Fibroblast of skin of back (primary cell): ENCODE data around the gene CD63.

Source experiments
- DNase-seq: peaks from one replicate; pipeline ENCODE4 v3.0.0-alpha.2; 2013

The CD63 gene

DNA sequence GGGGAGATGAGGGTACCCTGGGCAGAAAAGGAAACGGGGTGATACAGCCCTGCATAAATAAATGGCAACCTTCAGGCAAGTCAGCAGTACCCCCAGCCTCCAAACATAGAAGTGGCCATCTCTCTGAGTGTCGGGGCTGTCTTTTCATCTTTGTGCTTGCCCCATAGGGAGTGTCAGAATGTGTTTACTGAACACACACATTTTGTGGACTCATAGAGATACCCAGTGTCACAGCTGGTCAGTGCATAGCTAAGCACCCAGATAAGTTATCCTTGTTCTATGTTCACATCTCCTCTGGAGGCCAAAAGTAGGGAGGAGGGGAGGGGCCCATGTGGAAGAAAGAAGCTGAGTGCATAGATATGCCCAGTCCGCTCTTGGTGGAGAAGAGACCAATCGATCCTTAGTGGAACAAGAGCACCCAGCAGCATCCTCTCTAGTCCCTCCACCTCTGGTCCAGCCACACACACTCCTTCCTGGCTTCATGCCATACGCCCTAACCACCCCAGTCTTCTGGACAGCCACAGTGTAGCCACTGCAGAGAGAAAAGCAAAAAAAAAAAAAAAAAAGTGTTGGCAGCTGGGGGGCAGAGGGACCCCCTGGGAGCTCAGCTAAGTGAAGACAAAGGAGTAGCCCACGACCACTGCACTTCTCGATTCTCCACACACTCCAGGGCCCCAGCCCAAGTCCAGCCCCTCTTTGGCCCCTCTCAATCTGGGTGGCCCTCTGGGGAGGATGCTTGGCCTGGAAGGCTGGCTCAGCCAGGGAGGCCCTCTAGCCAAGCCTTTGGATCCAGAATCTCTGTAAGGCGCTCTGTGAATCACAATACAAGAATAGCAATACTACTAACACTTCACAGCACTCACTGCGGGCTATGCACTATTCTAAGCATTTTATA is 23.7 kb downstream of the CD63 start:
- DNase-seq, result no peak

- no peak for DNase-seq
Observed at GRCh38 chr12:55703901-55704761, 24.7 kb downstream of the CD63 start.

GRCh38 chr12:55703288-55703687 is 25.5 kb downstream of the CD63 start:
- no peak for DNase-seq

- DNase-seq, result no peak
Observed at GRCh38 chr12:55702861-55703260, 25.9 kb downstream of the CD63 start.

GRCh38 chr12:55700255-55701018 is 28.4 kb downstream of the CD63 start:
- DNase-seq, result no peak

- DNase-seq, result no peak
Observed at GRCh38 chr12:55699471-55700055, 29.2 kb downstream of the CD63 start.

- DNase-seq, result no peak
Observed at GRCh38 chr12:55698965-55699364, 29.8 kb downstream of the CD63 start.

- no peak for DNase-seq
Observed at GRCh38 chr12:55698241-55698955, 30.4 kb downstream of the CD63 start.

DNA sequence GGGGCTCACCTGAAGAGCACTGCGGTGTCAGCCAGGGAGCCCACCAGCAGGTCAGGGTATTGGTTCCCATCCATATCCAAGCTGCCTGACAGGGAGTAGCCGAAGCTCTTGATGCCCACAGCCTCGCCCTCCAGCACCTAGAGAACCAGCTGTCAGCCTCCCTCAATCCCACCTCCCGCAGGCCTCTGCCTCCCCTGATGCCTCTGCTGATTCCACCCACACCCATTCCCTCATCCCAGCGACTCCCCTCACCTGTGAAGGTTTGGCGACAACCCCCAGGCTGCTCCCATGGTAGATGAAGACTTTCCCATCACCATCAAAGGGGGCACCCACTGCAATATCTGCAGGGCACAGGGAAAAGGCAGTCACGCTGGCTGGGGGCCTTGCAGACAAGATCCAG is 31.1 kb downstream of the CD63 start:
- no peak for DNase-seq

DNA sequence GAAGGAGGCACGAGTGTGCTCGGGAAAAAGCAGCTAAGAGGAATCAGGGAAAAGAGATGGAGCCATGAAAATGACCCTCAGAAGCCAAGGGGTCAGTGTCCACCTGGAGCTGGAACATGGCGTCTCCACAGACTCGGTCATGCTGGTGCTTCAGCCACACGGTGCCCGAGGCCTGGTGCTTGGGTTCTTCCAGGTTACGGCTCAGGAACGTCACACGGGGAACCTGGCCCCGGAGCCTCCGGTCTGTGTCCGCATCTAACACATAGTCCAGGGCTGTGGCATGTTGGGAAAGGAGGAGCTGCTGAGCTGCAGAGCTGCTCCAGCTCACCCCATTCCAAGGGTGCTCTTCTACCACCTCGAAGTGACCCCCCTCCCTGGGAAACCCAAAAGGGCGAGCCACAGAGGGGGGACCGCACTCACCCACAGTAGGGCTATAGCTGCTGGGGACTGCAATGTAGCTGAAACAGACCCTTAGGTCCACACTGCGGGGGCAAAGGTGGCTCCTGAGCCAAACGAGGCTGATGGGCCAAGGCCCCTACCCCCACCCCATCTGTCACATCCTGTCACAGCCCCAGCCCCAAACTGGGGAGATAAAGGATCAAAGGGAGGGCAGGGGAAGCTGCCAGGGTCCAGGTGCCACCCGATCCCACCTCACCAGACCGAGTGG is 31.9 kb downstream of the CD63 start:
- no peak for DNase-seq

DNA sequence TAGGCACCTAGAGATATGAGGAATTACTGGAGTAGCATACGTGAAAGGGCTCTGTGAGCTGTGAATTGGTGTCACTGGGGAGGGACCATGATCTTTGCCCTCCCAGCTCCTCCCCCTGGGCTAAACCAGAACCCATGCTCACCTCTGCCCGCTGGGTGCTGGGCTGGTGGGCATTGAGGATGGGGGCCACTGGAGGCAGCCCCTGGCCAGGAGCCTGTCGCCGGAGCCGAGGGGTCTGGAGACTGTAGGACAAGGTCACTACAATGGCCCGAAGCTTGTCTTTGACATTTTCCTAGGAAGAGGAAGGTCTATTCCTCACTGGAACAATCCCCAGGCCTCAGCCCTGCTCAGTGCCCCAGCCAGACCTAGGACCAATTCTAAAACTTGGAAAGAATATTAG is 32.7 kb downstream of the CD63 start:
- no peak for DNase-seq

DNA sequence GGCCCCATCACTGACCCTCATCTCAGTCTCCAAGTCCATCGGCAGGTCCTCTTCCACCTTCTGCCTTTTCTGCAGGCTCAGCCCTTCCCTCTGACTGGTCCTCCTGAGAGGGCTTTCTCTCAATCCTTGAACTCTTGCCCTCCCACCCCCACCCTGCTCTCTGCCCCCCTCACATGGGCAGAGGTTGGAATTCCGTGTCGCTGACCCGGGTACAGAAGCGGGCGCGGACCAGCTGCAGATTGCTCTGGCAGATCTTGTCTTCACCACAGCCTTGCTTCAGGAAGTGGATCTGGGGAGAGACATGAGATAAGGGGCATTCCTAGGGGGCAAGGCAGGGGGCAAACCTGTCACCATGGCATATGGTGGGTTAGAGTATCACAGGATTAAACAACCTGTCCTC is 33.5 kb downstream of the CD63 start:
- no peak for DNase-seq

- DNase-seq, result no peak
Observed at GRCh38 chr12:55694651-55695050, 34.2 kb downstream of the CD63 start.

DNA sequence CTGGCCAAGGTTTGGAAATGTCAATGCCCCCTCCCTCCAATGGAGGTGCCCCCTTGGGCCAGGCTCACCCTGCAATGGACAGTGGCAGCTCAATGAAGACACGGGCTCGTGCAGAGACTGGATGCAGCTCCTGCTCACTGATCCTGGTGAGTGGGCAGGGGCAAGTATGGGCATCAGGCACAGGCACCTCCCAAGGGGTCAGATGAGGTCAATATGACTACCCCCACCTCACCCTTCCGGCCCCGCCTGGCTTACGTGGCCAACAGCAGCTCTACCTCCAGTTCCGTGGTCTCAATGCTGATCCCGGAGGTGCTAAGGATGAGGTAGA is 34.7 kb downstream of the CD63 start:
- no peak for DNase-seq

DNA sequence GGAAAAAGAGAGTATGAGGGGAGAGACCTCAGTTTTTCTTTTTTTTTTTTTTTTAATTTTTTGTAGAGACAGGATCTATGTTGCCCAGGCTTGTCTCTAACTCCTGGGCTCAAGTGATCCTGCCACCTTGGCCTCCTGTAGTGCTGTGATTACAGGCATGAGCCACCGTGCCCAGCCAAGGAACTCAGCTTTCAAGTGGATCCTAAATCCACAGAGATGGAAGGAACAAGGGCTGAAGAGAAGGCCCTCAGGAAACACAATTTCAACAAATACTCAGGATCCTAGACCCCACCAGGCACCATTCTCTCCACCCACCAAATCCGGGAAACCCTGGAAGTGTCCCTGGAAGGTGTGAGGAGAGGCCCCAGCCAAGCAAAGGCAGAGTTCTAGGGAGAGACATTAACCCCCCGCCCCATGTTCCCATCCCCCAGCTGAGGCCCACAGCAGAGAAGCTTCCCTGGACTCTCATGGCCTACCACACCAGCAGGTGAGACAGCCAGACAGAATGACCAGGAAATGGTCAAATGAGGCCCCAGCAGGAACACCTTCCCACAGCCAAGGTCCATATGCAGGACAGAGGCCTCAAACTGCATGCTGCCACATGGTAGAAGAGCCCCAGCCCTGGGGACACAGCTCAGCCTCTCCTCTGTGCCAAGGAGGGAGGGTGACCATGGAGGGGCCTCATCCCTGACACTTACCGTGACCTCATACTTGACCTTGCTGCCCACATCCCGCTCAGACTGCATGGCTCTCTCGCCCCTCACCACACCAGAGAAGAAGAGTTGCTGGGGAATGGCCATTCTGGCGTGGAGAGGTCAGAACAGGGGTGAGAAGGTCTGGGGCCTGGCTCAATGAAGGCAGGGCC is 35.3 kb downstream of the CD63 start:
- no peak for DNase-seq

DNA sequence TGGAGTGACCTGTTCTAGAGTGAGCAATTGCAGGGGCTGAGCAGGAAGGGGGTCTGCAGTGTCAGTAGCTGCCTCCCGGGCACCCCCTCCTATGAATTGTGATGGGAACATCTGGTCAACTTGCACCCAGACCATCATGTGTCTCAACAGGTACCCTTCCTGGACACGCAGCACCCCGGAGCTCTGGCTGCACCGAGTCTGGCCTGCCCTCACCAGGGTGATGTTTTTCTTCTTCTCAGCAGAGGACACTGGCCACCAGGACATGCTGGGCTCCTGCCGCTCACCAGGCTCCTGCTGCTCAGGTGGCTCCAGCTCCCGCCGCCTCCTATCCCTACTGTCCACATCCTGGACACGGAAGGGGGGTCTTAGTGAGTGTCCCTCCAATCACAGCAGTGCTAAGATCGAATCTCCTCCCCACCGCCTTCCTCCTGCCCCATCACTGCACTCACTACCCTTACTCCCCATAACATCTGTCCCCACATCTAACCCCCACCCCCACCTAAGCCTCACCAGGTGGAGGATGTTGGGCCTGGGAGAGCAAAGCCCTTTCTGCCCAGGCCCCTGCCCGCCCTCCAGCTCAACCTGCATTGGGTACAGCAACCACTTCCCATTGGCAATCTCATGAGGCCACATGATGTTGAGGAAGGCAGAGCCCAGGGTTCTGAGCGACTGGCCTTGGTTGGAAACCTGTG is 36.0 kb downstream of the CD63 start:
- DNase-seq, result no peak

GRCh38 chr12:55688716-55689655 is 39.8 kb downstream of the CD63 start:
- no peak for DNase-seq

DNA sequence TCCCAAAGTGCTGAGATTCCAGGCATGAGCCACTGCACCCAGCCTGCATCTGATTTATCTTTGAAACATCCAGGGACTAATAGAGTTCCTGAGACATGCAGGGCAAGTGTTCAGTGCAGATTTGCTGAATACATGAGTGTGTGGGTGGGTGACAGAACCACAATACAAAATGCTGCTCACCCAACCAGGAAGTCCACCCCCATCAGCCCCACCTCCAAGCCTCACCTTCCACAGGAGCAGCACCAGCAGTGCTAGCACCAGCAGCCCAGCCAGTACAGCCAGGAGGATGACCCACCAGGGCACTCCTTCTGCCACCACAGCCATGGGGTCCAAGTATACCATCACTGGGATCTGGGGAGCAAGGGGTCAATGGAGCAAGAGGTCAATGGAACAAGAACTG is 41.1 kb downstream of the CD63 start:
- DNase-seq, result no peak
